HepG2 (cell line): Measurements from ENCODE around the gene SRCIN1. TPM values are rescaled to one million over a fixed set of nuclear protein-coding genes. Genes with fewer than 3 reads are reported as not detected.

Source experiments
- BORCS8-MEF2B ChIP-seq: sonication (generic); formaldehyde crosslinking; IDR thresholded peaks from 2 replicates; pipeline ENCODE4 v1.8.0; 2022; ENCODE audit warnings: mild to moderate bottlenecking, missing genetic modification reagents
- DZIP1 ChIP-seq: sonication (generic); formaldehyde crosslinking; IDR thresholded peaks from 2 replicates; pipeline ENCODE4 v1.5.0; 2020; ENCODE audit warnings: mild to moderate bottlenecking, missing genetic modification reagents
- FOSL1 ChIP-seq: sonication (generic); formaldehyde crosslinking; IDR thresholded peaks from 2 replicates; pipeline ENCODE4 v1.9.0; 2021; ENCODE audit warnings: missing genetic modification reagents, borderline replicate concordance
- GLI4 ChIP-seq: sonication (generic); formaldehyde crosslinking; IDR thresholded peaks from 2 replicates; pipeline ENCODE4 v1.5.1; 2020; ENCODE audit warnings: missing genetic modification reagents, mild to moderate bottlenecking, moderate library complexity, borderline replicate concordance
- JUND ChIP-seq: sonication (generic); formaldehyde crosslinking; IDR thresholded peaks from 2 replicates; pipeline ENCODE4 v1.8.0; 2022; ENCODE audit warnings: mild to moderate bottlenecking, missing genetic modification reagents
- MYPOP ChIP-seq: sonication (generic); formaldehyde crosslinking; IDR thresholded peaks from 2 replicates; pipeline ENCODE4 v1.8.1; 2023; ENCODE audit warnings: mild to moderate bottlenecking, moderate library complexity, missing genetic modification reagents
- NCOA1 ChIP-seq: sonication (generic); formaldehyde crosslinking; IDR thresholded peaks from 2 replicates; pipeline ENCODE4 v1.9.0; 2021; ENCODE audit warnings: missing genetic modification reagents
- RXRA ChIP-seq: sonication (generic); formaldehyde crosslinking; IDR thresholded peaks from 2 replicates; pipeline ENCODE4 v1.5.1; 2020; ENCODE audit warnings: missing genetic modification reagents
- SALL1 ChIP-seq: sonication (generic); formaldehyde crosslinking; IDR thresholded peaks from 2 replicates; pipeline ENCODE4 v1.8.0; 2022; ENCODE audit warnings: mild to moderate bottlenecking, missing genetic modification reagents
- SP2 ChIP-seq: sonication (generic); formaldehyde crosslinking; IDR thresholded peaks from 2 replicates; pipeline ENCODE4 v1.5.1; 2020; ENCODE audit warnings: mild to moderate bottlenecking, missing genetic modification reagents
- TIGD3 ChIP-seq: sonication (generic); formaldehyde crosslinking; IDR thresholded peaks from 2 replicates; pipeline ENCODE4 v1.5.1; 2020; ENCODE audit warnings: mild to moderate bottlenecking, missing genetic modification reagents, borderline replicate concordance
- ZBTB40 ChIP-seq, 2 experiments: fragments of 450-650 bp in 1 of 2; sonication (generic) in 1 of 2; formaldehyde crosslinking in 1 of 2; IDR thresholded peaks; 2 replicates each; pipeline versions ENCODE4 v1.6.1 to v1.8.0; 2016 to 2022; ENCODE audit warnings: antibody characterized with exemption in 1 of 2, mild to moderate bottlenecking in 1 of 2, missing genetic modification reagents in 1 of 2
- ZNF460 ChIP-seq: sonication (generic); formaldehyde crosslinking; IDR thresholded peaks from 2 replicates; pipeline ENCODE4 v1.5.1; 2020; ENCODE audit warnings: missing genetic modification reagents, mild to moderate bottlenecking, borderline replicate concordance
- ZNF557 ChIP-seq: sonication (generic); formaldehyde crosslinking; IDR thresholded peaks from 2 replicates; pipeline ENCODE4 v1.4.0; 2020; ENCODE audit warnings: missing genetic modification reagents
- polyA plus RNA-seq, 8 experiments: library from polyadenylated mRNA; depleted of rRNA in 3 of 8; stranded (reverse) in 7 of 8; unstranded in 1 of 8; fragments of >200 nt; fragmentation: Illumina TruSeq in 4 of 8; extraction: Trizol in 4 of 8; gene quantifications; 2 replicates each; pipeline versions ENCODE4 v1.2.1 to v1.2.3, GENCODE V29; 2011 to 2016; ENCODE audit warnings: low read depth in 4 of 8, missing spikeins in 1 of 8, mixed read lengths in 1 of 8; ENCODE audit not compliant: insufficient read depth in 1 of 8
- total RNA-seq, 5 experiments: library from RNA; depleted of rRNA; stranded (reverse); fragments of >200 nt; fragmentation: Illumina TruSeq; extraction: Trizol; gene quantifications; 2 replicates each; pipeline ENCODE4 v1.2.3, GENCODE V29; 2016; ENCODE audit warnings: low read depth in 1 of 5

Gene SRCIN1
- total and polyA plus RNA-seq, 2 of the 13 experiments (the other 11 are each of a cell fraction or from before 2014, with no cell fraction given): 1.2 to 9.6 TPM

- TF ChIP-seq DZIP1 (no peak), ZBTB40 (IDR thresholded peaks at IDR 0.05) (no peak), ZBTB40 (CRISPR knock-in tag; IDR thresholded peaks at IDR 0.05) (no peak), TIGD3 (CRISPR knock-in tag) (no peak), FOSL1 (CRISPR knock-in tag) (no peak), GLI4 (CRISPR knock-in tag) (no peak), MYPOP (peak; percentile 68), SALL1 (CRISPR knock-in tag) (peak; percentile 47; the same call in 1 of the 2 replicates), ZNF557 (CRISPR knock-in tag) (no peak), JUND (CRISPR knock-in tag) (no peak), RXRA (CRISPR knock-in tag) (peak; percentile 34; the same call in 1 of the 2 replicates), BORCS8-MEF2B (CRISPR knock-in tag) (0 out of 2 replicates have a peak, but pooled peaks have one; percentile 25), NCOA1 (CRISPR knock-in tag) (no peak), ZNF460 (CRISPR knock-in tag) (no peak), SP2 (CRISPR knock-in tag) (no peak)
Observed at GRCh38 chr17:38508954-38509771, 96.6 kb downstream of the SRCIN1 start (continued).
